Measurements from ENCODE around the gene TGFB2.

Gene TGFB2

GRCh38 chr1:218426343-218426657 is 81.2 kb downstream of the TGFB2 start:
- H3K36me3 ChIP-seq (ENCODE audit: low read depth) = no peaks in the 10 kb centered on the region
- H3K9me3 ChIP-seq (ENCODE audit: severe bottlenecking) = no peaks in the 10 kb centered on the region
- peaks cover 15% of the 10 kb centered on the region for H3K4me1 ChIP-seq (ENCODE audit: insufficient read depth, poor library complexity, severe bottlenecking)
- no peaks in the 10 kb centered on the region for H3K27me3 ChIP-seq (ENCODE audit: insufficient read depth, poor library complexity, severe bottlenecking)
- ATAC-seq (ENCODE audit: low read depth) (peak; percentile 67), DNase-seq (ENCODE audit: low spot score) (no peak)
- no peak overlapping the region for H3K4me3 ChIP-seq (ENCODE audit: severe bottlenecking)
- peak overlapping the region; percentile 64 for H3K27ac ChIP-seq (ENCODE audit: poor library complexity, severe bottlenecking)
- TF ChIP-seq CTCF (IDR thresholded peaks at IDR 0.05; ENCODE audit: poor library complexity, severe bottlenecking) = no peak

GRCh38 chr1:218429301-218429700 is 84.2 kb downstream of the TGFB2 start:
- H3K4me3 ChIP-seq (ENCODE audit: severe bottlenecking) = no peak overlapping the region
- H3K4me1 ChIP-seq (ENCODE audit: insufficient read depth, poor library complexity, severe bottlenecking) = peaks cover 15% of the 10 kb centered on the region
- no peak for DNase-seq (ENCODE audit: low spot score)
- H3K9me3 ChIP-seq (ENCODE audit: severe bottlenecking) = no peaks in the 10 kb centered on the region
- ATAC-seq (ENCODE audit: low read depth) = no peak
- no peaks in the 10 kb centered on the region for H3K27me3 ChIP-seq (ENCODE audit: insufficient read depth, poor library complexity, severe bottlenecking)
- H3K36me3 ChIP-seq (ENCODE audit: low read depth) = no peaks in the 10 kb centered on the region
- no peak for TF ChIP-seq CTCF (IDR thresholded peaks at IDR 0.05; ENCODE audit: poor library complexity, severe bottlenecking)
- H3K27ac ChIP-seq (ENCODE audit: poor library complexity, severe bottlenecking) = no peak overlapping the region

GRCh38 chr1:218430346-218430745 is 85.2 kb downstream of the TGFB2 start:
- Histone ChIP-seq H3K36me3 (ENCODE audit: low read depth) (no peaks in the 10 kb centered on the region), H3K27ac (ENCODE audit: poor library complexity, severe bottlenecking) (no peak overlapping the region), H3K27me3 (ENCODE audit: insufficient read depth, poor library complexity, severe bottlenecking) (no peaks in the 10 kb centered on the region), H3K9me3 (ENCODE audit: severe bottlenecking) (no peaks in the 10 kb centered on the region), H3K4me3 (ENCODE audit: severe bottlenecking) (no peak overlapping the region), H3K4me1 (ENCODE audit: insufficient read depth, poor library complexity, severe bottlenecking) (peaks cover 14% of the 10 kb centered on the region)
- DNase-seq (ENCODE audit: low spot score) (no peak), ATAC-seq (ENCODE audit: low read depth) (no peak)
- TF ChIP-seq CTCF (IDR thresholded peaks at IDR 0.05; ENCODE audit: poor library complexity, severe bottlenecking) = no peak

- no peak for TF ChIP-seq CTCF (IDR thresholded peaks at IDR 0.05; ENCODE audit: poor library complexity, severe bottlenecking)
- H3K27ac ChIP-seq (ENCODE audit: poor library complexity, severe bottlenecking) = no peak overlapping the region
- no peak for DNase-seq (ENCODE audit: low spot score)
- H3K27me3 ChIP-seq (ENCODE audit: insufficient read depth, poor library complexity, severe bottlenecking) = no peaks in the 10 kb centered on the region
- no peaks in the 10 kb centered on the region for H3K36me3 ChIP-seq (ENCODE audit: low read depth)
- no peaks in the 10 kb centered on the region for H3K9me3 ChIP-seq (ENCODE audit: severe bottlenecking)
- no peak overlapping the region for H3K4me3 ChIP-seq (ENCODE audit: severe bottlenecking)
- ATAC-seq (ENCODE audit: low read depth) = no peak
- peaks cover 10% of the 10 kb centered on the region for H3K4me1 ChIP-seq (ENCODE audit: insufficient read depth, poor library complexity, severe bottlenecking)
Measured at GRCh38 chr1:218430822-218431221, 85.7 kb downstream of the TGFB2 start.

- H3K36me3 ChIP-seq (ENCODE audit: low read depth) = no peaks in the 10 kb centered on the region
- no peaks in the 10 kb centered on the region for H3K27me3 ChIP-seq (ENCODE audit: insufficient read depth, poor library complexity, severe bottlenecking)
- H3K27ac ChIP-seq (ENCODE audit: poor library complexity, severe bottlenecking) = no peak overlapping the region
- no peaks in the 10 kb centered on the region for H3K9me3 ChIP-seq (ENCODE audit: severe bottlenecking)
- peaks cover 3% of the 10 kb centered on the region for H3K4me1 ChIP-seq (ENCODE audit: insufficient read depth, poor library complexity, severe bottlenecking)
- no peak overlapping the region for H3K4me3 ChIP-seq (ENCODE audit: severe bottlenecking)
- no peak for TF ChIP-seq CTCF (IDR thresholded peaks at IDR 0.05; ENCODE audit: poor library complexity, severe bottlenecking)
- no peak for ATAC-seq (ENCODE audit: low read depth)
- no peak for DNase-seq (ENCODE audit: low spot score)
Measured at GRCh38 chr1:218431476-218431875, 86.3 kb downstream of the TGFB2 start.
